GM23338 (cell line): ENCODE measurements around the gene NIT2. TPM values are rescaled to one million over a fixed set of nuclear protein-coding genes. Genes with fewer than 3 reads are reported as not detected.

ENCODE experiments used
- ATAC-seq: fragments of 200-7000 bp; cut with Tn5 transposase; 3 replicates; pipeline ENCODE4 v1.9.1; 2020
- DNase-seq: peaks from one replicate; pipeline ENCODE4 v3.0.0-alpha.2; 2015; ENCODE audit warnings: low spot score
- H2AFZ ChIP-seq: fragments of 200-600 bp; sonication (generic); 2 replicates; pipeline ENCODE4 v1.8.0; 2016; ENCODE audit warnings: antibody characterized with exemption, mild to moderate bottlenecking, moderate library complexity
- H3F3A ChIP-seq: fragments of 200-600 bp; sonication (generic); replicated peaks from 2 replicates; pipeline ENCODE4 v1.8.0; 2017; ENCODE audit warnings: antibody characterized with exemption, mixed run types, low read depth
- H3K27ac ChIP-seq: fragments of 200-600 bp; sonication (generic); 2 replicates; pipeline ENCODE4 v1.6.1; 2016; ENCODE audit warnings: low read depth
- H3K27me3 ChIP-seq: fragments of 200-600 bp; sonication (generic); 2 replicates; pipeline ENCODE4 v1.8.0; 2016; ENCODE audit warnings: mild to moderate bottlenecking, mixed run types, moderate library complexity; ENCODE audit not compliant: insufficient read depth
- H3K36me3 ChIP-seq: fragments of 200-600 bp; sonication (generic); 2 replicates; pipeline ENCODE4 v1.8.0; 2016; ENCODE audit warnings: mild to moderate bottlenecking; ENCODE audit not compliant: insufficient read depth
- H3K4me1 ChIP-seq: fragments of 200-600 bp; sonication (generic); 2 replicates; pipeline ENCODE4 v1.8.0; 2016; ENCODE audit warnings: mild to moderate bottlenecking, moderate library complexity; ENCODE audit not compliant: insufficient read depth
- H3K4me2 ChIP-seq: fragments of 200-600 bp; sonication (generic); 2 replicates; pipeline ENCODE4 v1.7.1; 2017; ENCODE audit warnings: mixed run types
- H3K4me3 ChIP-seq: fragments of 200-600 bp; sonication (generic); 2 replicates; pipeline ENCODE4 v1.6.1; 2016; ENCODE audit warnings: mixed run types
- H3K79me2 ChIP-seq: fragments of 200-600 bp; sonication (generic); replicated peaks from 2 replicates; pipeline ENCODE4 v1.8.0; 2017; ENCODE audit warnings: mild to moderate bottlenecking; ENCODE audit not compliant: insufficient read depth
- H3K9me2 ChIP-seq: fragments of 200-600 bp; sonication (generic); 2 replicates; pipeline ENCODE4 v1.8.0; 2017; ENCODE audit not compliant: insufficient read depth
- H4K20me1 ChIP-seq: fragments of 200-600 bp; sonication (generic); replicated peaks from 2 replicates; pipeline ENCODE4 v1.8.0; 2017; ENCODE audit warnings: mild to moderate bottlenecking; ENCODE audit not compliant: insufficient read depth
- H3K27ac Mint-ChIP-seq: 2 replicates; pipeline ENCODE4 v1.8.0; 2020; ENCODE audit warnings: inconsistent platforms, mild to moderate bottlenecking, moderate library complexity, mixed read lengths
- H3K27me3 Mint-ChIP-seq: 3 replicates; pipeline ENCODE4 v1.8.0; 2022; ENCODE audit warnings: low read depth, mild to moderate bottlenecking, moderate library complexity, mixed read lengths, inconsistent platforms; ENCODE audit not compliant: insufficient read depth, poor library complexity
- H3K36me3 Mint-ChIP-seq: 3 replicates; pipeline ENCODE4 v1.8.0; 2021; ENCODE audit warnings: low read depth, mild to moderate bottlenecking, inconsistent platforms, moderate library complexity, mixed read lengths
- H3K4me1 Mint-ChIP-seq: 3 replicates; pipeline ENCODE4 v1.8.0; 2020; ENCODE audit warnings: mild to moderate bottlenecking, inconsistent platforms, mixed read lengths
- H3K4me3 Mint-ChIP-seq: 3 replicates; pipeline ENCODE4 v1.8.0; 2021; ENCODE audit warnings: moderate library complexity, mild to moderate bottlenecking, inconsistent platforms, mixed read lengths
- H3K9me3 Mint-ChIP-seq: 3 replicates; pipeline ENCODE4 v1.8.0; 2020; ENCODE audit warnings: moderate library complexity, mild to moderate bottlenecking, inconsistent platforms, mixed read lengths
- CREB1 ChIP-seq: fragments of 250-450 bp; sonication (Bioruptor Pico); IDR thresholded peaks from 2 replicates; pipeline ENCODE4 v1.5.0; 2020; ENCODE audit warnings: low read depth, mild to moderate bottlenecking, moderate library complexity
- CTCF ChIP-seq, 2 experiments: fragments of 200-600 bp in 1 of 2; sonication (generic) in 1 of 2; conservative IDR thresholded peaks; 2 replicates each; pipeline versions ENCODE4 v1.5.1 to v1.6.1; 2016 to 2017; ENCODE audit warnings: antibody characterized with exemption in 2 of 2, low read depth in 2 of 2, mild to moderate bottlenecking in 2 of 2, moderate library complexity in 1 of 2
- EZH2 ChIP-seq: fragments of 200-600 bp; sonication (generic); IDR thresholded peaks from one replicate; pipeline ENCODE4 v1.8.0; 2017; ENCODE audit warnings: antibody characterized with exemption, mild to moderate bottlenecking, low read depth; ENCODE audit not compliant: unreplicated experiment
- EZH2phosphoT487 ChIP-seq: fragments of 200-600 bp; sonication (generic); IDR thresholded peaks from one replicate; pipeline ENCODE4 v1.8.1; 2018; ENCODE audit warnings: antibody characterized with exemption; ENCODE audit not compliant: unreplicated experiment
- JUNB ChIP-seq: IDR thresholded peaks from one replicate; pipeline ENCODE4 v1.6.1; 2016; ENCODE audit warnings: antibody characterized with exemption; ENCODE audit not compliant: unreplicated experiment
- NANOG ChIP-seq: IDR thresholded peaks from 2 replicates; pipeline ENCODE4 v1.6.1; 2016; ENCODE audit warnings: antibody characterized with exemption, borderline replicate concordance
- POLR2AphosphoS5 ChIP-seq: IDR thresholded peaks from 2 replicates; pipeline ENCODE4 v1.6.1; 2016; ENCODE audit warnings: antibody characterized with exemption, low read depth
- REST ChIP-seq: IDR thresholded peaks from one replicate; pipeline ENCODE4 v1.6.1; 2018; ENCODE audit warnings: antibody characterized with exemption; ENCODE audit not compliant: unreplicated experiment
- STAT1 ChIP-seq: IDR thresholded peaks from one replicate; pipeline ENCODE4 v1.6.1; 2016; ENCODE audit warnings: antibody characterized with exemption; ENCODE audit not compliant: unreplicated experiment
- ZNF114 ChIP-seq: fragments of 250-450 bp; sonication (Bioruptor Pico); IDR thresholded peaks from 2 replicates; pipeline ENCODE4 v1.5.0; 2020; ENCODE audit warnings: mild to moderate bottlenecking, moderate library complexity
- ZNF331 ChIP-seq: fragments of 250-450 bp; sonication (Bioruptor Pico); IDR thresholded peaks from 2 replicates; pipeline ENCODE4 v1.5.0; 2020; ENCODE audit warnings: low read depth, mild to moderate bottlenecking, moderate library complexity
- polyA plus RNA-seq: library from polyadenylated mRNA; unstranded; fragments of >200 nt; fragmentation: Nextera tagmentation; extraction: Ambion mirVana; gene quantifications from 2 replicates; pipeline ENCODE4 v1.2.1, GENCODE V29; 2016
- total RNA-seq: library from RNA; depleted of rRNA; stranded (reverse); fragments of >200 nt; shearing (Covaris generic); gene quantifications from 2 replicates; pipeline ENCODE4 v1.2.3, GENCODE V29; 2014
- TF ChIP-seq, protein P1 (sequence below): IDR thresholded peaks from 2 replicates; pipeline ENCODE4 v1.6.1; 2016; ENCODE audit warnings: antibody characterized with exemption
- TF ChIP-seq, protein P2 (sequence below): fragments of 250-450 bp; sonication (Bioruptor Pico); IDR thresholded peaks from 2 replicates; pipeline ENCODE4 v1.5.0; 2020; ENCODE audit warnings: mild to moderate bottlenecking, moderate library complexity

NIT2 gene
- total and polyA plus RNA-seq, 2 experiments from 2014 or later = 19.2 to 53.7 TPM

DNA sequence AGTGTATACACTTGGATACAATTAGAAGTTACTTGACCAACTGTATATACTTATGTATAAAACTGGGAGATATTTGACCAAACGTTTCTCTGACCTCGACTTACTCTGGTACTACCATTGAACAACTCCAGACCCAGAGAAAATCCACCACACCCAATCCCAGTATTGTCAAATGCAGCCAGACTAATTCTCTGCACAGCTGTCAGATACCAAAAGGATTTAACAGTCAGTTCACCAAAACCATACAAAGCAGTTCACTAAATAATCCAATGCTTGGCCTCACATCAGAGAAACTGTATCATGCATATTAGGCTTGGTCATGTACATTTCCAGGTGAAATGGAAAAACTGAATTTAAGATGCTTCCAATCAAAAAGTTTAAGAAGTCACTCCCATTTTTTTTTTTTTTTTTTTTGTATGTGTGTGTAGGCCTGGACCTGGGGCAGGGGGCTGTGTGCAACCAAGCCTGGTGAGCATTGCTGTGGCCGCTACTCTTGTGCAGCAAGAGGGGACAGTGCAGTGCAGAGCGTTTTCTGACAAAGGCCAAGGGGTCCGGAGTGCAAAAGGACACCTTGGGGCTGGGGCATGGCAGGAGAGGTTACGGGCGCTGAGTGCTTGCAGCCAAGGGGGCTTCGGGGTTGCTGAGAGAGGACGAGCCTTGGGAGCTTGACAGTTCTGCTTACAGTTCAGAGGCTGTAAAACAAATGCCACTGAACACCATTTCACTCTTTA is 64.9 kb downstream of the NIT2 start:
- Histone ChIP-seq H3K4me1 (peaks cover 16% of the 10 kb centered on the region; the same call in 1 of the 2 replicates), H2AFZ (no peak overlapping the region), H4K20me1 (peaks cover 35% of the 10 kb centered on the region), H3K4me3 (peak overlapping the region; percentile 65), H3K4me2 (peak overlapping the region; percentile 89), H3F3A (no peaks in the 10 kb centered on the region), H3K9me2 (no peaks in the 10 kb centered on the region), H3K79me2 (peaks cover 88% of the 10 kb centered on the region), H3K27me3 (no peaks in the 10 kb centered on the region), H3K36me3 (no peaks in the 10 kb centered on the region), H3K27ac (no peak overlapping the region)
- Mint-ChIP-seq H3K4me1 (peaks cover 18% of the 10 kb centered on the region), H3K27ac (no peak overlapping the region), H3K9me3 (no peaks in the 10 kb centered on the region), H3K4me3 (peak overlapping the region; percentile 91), H3K27me3 (peaks cover 5% of the 10 kb centered on the region), H3K36me3 (peaks cover 2% of the 10 kb centered on the region; the same call in 1 of the 3 replicates)
- TF ChIP-seq JUNB = no peak
- no peak for TF ChIP-seq ZNF114 (CRISPR knock-in tag)
- no peak for TF ChIP-seq REST
- TF ChIP-seq STAT1 = no peak
- TF ChIP-seq EZH2phosphoT487 = no peak
- no peak for TF ChIP-seq ZNF331 (CRISPR knock-in tag)
- TF ChIP-seq POLR2AphosphoS5 = no peak
- TF ChIP-seq, protein P1, sequence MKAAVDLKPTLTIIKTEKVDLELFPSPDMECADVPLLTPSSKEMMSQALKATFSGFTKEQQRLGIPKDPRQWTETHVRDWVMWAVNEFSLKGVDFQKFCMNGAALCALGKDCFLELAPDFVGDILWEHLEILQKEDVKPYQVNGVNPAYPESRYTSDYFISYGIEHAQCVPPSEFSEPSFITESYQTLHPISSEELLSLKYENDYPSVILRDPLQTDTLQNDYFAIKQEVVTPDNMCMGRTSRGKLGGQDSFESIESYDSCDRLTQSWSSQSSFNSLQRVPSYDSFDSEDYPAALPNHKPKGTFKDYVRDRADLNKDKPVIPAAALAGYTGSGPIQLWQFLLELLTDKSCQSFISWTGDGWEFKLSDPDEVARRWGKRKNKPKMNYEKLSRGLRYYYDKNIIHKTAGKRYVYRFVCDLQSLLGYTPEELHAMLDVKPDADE = no peak
- TF ChIP-seq NANOG = no peak
- TF ChIP-seq, protein P2, sequence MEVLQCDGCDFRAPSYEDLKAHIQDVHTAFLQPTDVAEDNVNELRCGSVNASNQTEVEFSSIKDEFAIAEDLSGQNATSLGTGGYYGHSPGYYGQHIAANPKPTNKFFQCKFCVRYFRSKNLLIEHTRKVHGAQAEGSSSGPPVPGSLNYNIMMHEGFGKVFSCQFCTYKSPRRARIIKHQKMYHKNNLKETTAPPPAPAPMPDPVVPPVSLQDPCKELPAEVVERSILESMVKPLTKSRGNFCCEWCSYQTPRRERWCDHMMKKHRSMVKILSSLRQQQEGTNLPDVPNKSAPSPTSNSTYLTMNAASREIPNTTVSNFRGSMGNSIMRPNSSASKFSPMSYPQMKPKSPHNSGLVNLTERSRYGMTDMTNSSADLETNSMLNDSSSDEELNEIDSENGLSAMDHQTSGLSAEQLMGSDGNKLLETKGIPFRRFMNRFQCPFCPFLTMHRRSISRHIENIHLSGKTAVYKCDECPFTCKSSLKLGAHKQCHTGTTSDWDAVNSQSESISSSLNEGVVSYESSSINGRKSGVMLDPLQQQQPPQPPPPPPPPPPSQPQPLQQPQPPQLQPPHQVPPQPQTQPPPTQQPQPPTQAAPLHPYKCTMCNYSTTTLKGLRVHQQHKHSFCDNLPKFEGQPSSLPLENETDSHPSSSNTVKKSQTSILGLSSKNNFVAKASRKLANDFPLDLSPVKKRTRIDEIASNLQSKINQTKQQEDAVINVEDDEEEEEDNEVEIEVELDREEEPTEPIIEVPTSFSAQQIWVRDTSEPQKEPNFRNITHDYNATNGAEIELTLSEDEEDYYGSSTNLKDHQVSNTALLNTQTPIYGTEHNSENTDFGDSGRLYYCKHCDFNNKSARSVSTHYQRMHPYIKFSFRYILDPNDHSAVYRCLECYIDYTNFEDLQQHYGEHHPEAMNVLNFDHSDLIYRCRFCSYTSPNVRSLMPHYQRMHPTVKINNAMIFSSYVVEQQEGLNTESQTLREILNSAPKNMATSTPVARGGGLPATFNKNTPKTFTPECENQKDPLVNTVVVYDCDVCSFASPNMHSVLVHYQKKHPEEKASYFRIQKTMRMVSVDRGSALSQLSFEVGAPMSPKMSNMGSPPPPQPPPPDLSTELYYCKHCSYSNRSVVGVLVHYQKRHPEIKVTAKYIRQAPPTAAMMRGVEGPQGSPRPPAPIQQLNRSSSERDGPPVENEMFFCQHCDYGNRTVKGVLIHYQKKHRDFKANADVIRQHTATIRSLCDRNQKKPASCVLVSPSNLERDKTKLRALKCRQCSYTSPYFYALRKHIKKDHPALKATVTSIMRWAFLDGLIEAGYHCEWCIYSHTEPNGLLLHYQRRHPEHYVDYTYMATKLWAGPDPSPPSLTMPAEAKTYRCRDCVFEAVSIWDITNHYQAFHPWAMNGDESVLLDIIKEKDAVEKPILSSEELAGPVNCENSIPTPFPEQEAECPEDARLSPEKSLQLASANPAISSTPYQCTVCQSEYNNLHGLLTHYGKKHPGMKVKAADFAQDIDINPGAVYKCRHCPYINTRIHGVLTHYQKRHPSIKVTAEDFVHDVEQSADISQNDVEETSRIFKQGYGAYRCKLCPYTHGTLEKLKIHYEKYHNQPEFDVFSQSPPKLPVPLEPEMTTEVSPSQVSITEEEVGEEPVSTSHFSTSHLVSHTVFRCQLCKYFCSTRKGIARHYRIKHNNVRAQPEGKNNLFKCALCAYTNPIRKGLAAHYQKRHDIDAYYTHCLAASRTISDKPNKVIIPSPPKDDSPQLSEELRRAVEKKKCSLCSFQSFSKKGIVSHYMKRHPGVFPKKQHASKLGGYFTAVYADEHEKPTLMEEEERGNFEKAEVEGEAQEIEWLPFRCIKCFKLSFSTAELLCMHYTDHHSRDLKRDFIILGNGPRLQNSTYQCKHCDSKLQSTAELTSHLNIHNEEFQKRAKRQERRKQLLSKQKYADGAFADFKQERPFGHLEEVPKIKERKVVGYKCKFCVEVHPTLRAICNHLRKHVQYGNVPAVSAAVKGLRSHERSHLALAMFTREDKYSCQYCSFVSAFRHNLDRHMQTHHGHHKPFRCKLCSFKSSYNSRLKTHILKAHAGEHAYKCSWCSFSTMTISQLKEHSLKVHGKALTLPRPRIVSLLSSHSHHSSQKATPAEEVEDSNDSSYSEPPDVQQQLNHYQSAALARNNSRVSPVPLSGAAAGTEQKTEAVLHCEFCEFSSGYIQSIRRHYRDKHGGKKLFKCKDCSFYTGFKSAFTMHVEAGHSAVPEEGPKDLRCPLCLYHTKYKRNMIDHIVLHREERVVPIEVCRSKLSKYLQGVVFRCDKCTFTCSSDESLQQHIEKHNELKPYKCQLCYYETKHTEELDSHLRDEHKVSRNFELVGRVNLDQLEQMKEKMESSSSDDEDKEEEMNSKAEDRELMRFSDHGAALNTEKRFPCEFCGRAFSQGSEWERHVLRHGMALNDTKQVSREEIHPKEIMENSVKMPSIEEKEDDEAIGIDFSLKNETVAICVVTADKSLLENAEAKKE (CRISPR knock-in tag) = no peak
- TF ChIP-seq CTCF (conservative IDR thresholded peaks at IDR 0.05; ENCODE audit: low read depth in 2 of 2) = no peak
- no peak for TF ChIP-seq CREB1 (CRISPR knock-in tag)
- no peak for TF ChIP-seq EZH2
- DNase-seq (no peak), ATAC-seq (no peak)
